ENCODE results near the gene GOLPH3. TPM values are rescaled to one million over a fixed set of nuclear protein-coding genes. Genes with fewer than 3 reads are reported as not detected.

The GOLPH3 gene
- total and polyA plus RNA-seq, 2 of the 8 experiments (the other 6 are each of a cell fraction or from before 2014, with no cell fraction given): 53.7 to 93.6 TPM

- H3K23me2 ChIP-seq (ENCODE audit: low read depth, low read length): no peaks in the 10 kb centered on the region
- ChIA-PET CTCF (ENCODE audit: partially characterized antibody) (interaction anchor here (0.6 to 5.3 kb wide), 13 partner anchors 10 to 558 kb away, joined by 3 to 68 read pairs (median 3); partner anchors contain the start of genes C5orf22 and DROSHA), POLR2A (ENCODE audit: partially characterized antibody) (interaction anchor here (0.9 kb wide), 1 partner anchor 236 kb away, joined by 3 read pairs; no protein-coding TSS in a partner anchor)
- H2AK5ac ChIP-seq (ENCODE audit: low read depth, low read length): no peak overlapping the region
- no peak overlapping the region for H2BK20ac ChIP-seq (ENCODE audit: low read length)
- no peak overlapping the region for H3K23ac ChIP-seq (ENCODE audit: insufficient read length)
- H3K36me3 ChIP-seq (ENCODE audit: control insufficient read depth in 2 of 4, insufficient read depth in 4 of 4, low read length in 3 of 4): no peaks in the 10 kb centered on the region; a peak in 1 of 8 replicates
- H2BK12ac ChIP-seq (ENCODE audit: low read depth, low read length): no peak overlapping the region
- peaks cover 0 to 2% (median 0%) of the 10 kb centered on the region in 4 experiments; a peak in 1 of 7 replicates for H3K4me1 ChIP-seq (replicated peaks in 1 of 4; ENCODE audit: control insufficient read depth in 3 of 4, insufficient read depth in 4 of 4, low read length in 3 of 4)
- no peak overlapping the region for H3K14ac ChIP-seq (ENCODE audit: insufficient read length)
- H3K79me1 ChIP-seq (ENCODE audit: low read depth, low read length): no peaks in the 10 kb centered on the region
- DNase-seq (ENCODE audit: low read depth in 1 of 2, low spot score in 2 of 2): no peak
- H3K18ac ChIP-seq (ENCODE audit: extremely low read depth, low read length): no peak overlapping the region
- H4K91ac ChIP-seq (replicated peaks; ENCODE audit: insufficient read length, low read length): no peak overlapping the region
- H3K4me2 ChIP-seq (ENCODE audit: insufficient read depth in 1 of 2, low read depth in 2 of 2, low read length in 2 of 2): no peak overlapping the region
- H3K9me3 ChIP-seq (ENCODE audit: insufficient read depth in 2 of 2, low read depth in 1 of 2, low read length in 1 of 2): no peaks in the 10 kb centered on the region
- no peak overlapping the region for H2BK15ac ChIP-seq (ENCODE audit: low read length)
- H3K27ac ChIP-seq (ENCODE audit: low read depth, low read length): no peak overlapping the region
- no peak overlapping the region for H4K5ac ChIP-seq (ENCODE audit: insufficient read length, low read depth, low read length)
- no peaks in the 10 kb centered on the region for H3K79me2 ChIP-seq (ENCODE audit: control insufficient read depth in 1 of 2, insufficient read depth in 2 of 2, low read length in 2 of 2)
- no peak overlapping the region for H2BK120ac ChIP-seq (replicated peaks; ENCODE audit: low read depth, low read length)
- no peak for FAIRE-seq
- H3K4ac ChIP-seq (replicated peaks; ENCODE audit: insufficient read length, low read depth, low read length): no peak overlapping the region
- H4K8ac ChIP-seq (ENCODE audit: extremely low read depth, insufficient read depth, low read length): no peak overlapping the region
- H3K27me3 ChIP-seq (replicated peaks in 1 of 4; ENCODE audit: control insufficient read depth in 3 of 4, extremely low read depth in 1 of 4, insufficient read depth in 3 of 4, low read length in 3 of 4): no peaks in the 10 kb centered on the region
- no peak overlapping the region for H3K56ac ChIP-seq (replicated peaks; ENCODE audit: insufficient read length, low read depth, low read length)
- no peak overlapping the region for H3K4me3 ChIP-seq (ENCODE audit: extremely low read depth in 1 of 4, insufficient read depth in 2 of 4, low read depth in 3 of 4, low read length in 4 of 4)
- H4K20me1 ChIP-seq (replicated peaks in 1 of 2; ENCODE audit: control insufficient read depth in 1 of 2, insufficient read depth in 2 of 2, low read length in 2 of 2): no peaks in the 10 kb centered on the region
- no peak overlapping the region for H2AFZ ChIP-seq (ENCODE audit: low read length)
- 92% methylated on average over 24 of the region's 24 CpGs; no CpG with 5 or more reads in 1 of the 2 experiments for whole genome bisulfite sequencing, 2 experiments (ENCODE audit: extremely low coverage in 1 of 2, insufficient coverage in 1 of 2, insufficient read length in 1 of 2, insufficient replicate concordance in 2 of 2, low coverage in 1 of 2, low lambda C conversion rate in 2 of 2, missing lambda C conversion rate in 1 of 2)
- H3K9ac ChIP-seq (replicated peaks in 1 of 4; ENCODE audit: extremely low read depth in 1 of 4, low read depth in 3 of 4, low read length in 3 of 4): no peak overlapping the region
- no peak overlapping the region; the same call in 1 of the 2 replicates for H2BK5ac ChIP-seq (ENCODE audit: low read depth, low read length)
- no peak for TF ChIP-seq KDM4A (IDR thresholded peaks at IDR 0.05; ENCODE audit: low read depth, low read length, severe bottlenecking)
- no peak for TF ChIP-seq EP300 (IDR thresholded peaks at IDR 0.05; ENCODE audit: borderline replicate concordance in 1 of 2, low read depth in 2 of 2, low read length in 2 of 2)
- TF ChIP-seq KDM5A (IDR thresholded peaks at IDR 0.05; ENCODE audit: low read length): no peak
- no peak for TF ChIP-seq TAF1 (IDR thresholded peaks at IDR 0.05; ENCODE audit: low read depth, low read length)
- TF ChIP-seq SP2 (IDR thresholded peaks at IDR 0.05; ENCODE audit: low read length): no peak
- TF ChIP-seq CTBP2 (IDR thresholded peaks at IDR 0.05; ENCODE audit: borderline replicate concordance, insufficient read depth, insufficient read length, low read length): no peak
- no peak for TF ChIP-seq ATF3 (IDR thresholded peaks at IDR 0.05; ENCODE audit: insufficient read depth, low read depth, low read length)
- TF ChIP-seq RFX5 (IDR thresholded peaks at IDR 0.05; ENCODE audit: borderline replicate concordance, low read depth, low read length): no peak
- TF ChIP-seq SIX5 (IDR thresholded peaks at IDR 0.05; ENCODE audit: low read depth, low read length): no peak
- no peak for TF ChIP-seq CHD1 (IDR thresholded peaks at IDR 0.05; ENCODE audit: low read depth, low read length)
- no peak for TF ChIP-seq TAF7 (optimal IDR thresholded peaks at IDR 0.05; ENCODE audit: borderline replicate concordance, low read depth, low read length)
- no peak for TF ChIP-seq TBP (IDR thresholded peaks at IDR 0.05; ENCODE audit: low read depth, low read length)
- no peak for TF ChIP-seq POLR2A (IDR thresholded peaks at IDR 0.05; ENCODE audit: control extremely low read depth in 1 of 2, low read depth in 2 of 2, low read length in 2 of 2)
Observed at GRCh38 chr5:32090026-32090754, 83.9 kb downstream of the GOLPH3 start.

Data from H1 (cell line).